Progenitor cell of endocrine pancreas (in vitro differentiated cells): ENCODE measurements around the gene TMEM135. TPM values are rescaled to one million over a fixed set of nuclear protein-coding genes. Genes with fewer than 3 reads are reported as not detected.

Experiments used
- DNase-seq: peaks from one replicate; pipeline ENCODE4 v3.0.0; 2021; ENCODE audit warnings: low spot score; ENCODE audit not compliant: unreplicated experiment
- H3K27ac Mint-ChIP-seq: 2 replicates; pipeline ENCODE4 v1.8.0; 2021; ENCODE audit warnings: mild to moderate bottlenecking, moderate library complexity, mixed read lengths
- H3K27me3 Mint-ChIP-seq: 2 replicates; pipeline ENCODE4 v1.8.0; 2021; ENCODE audit warnings: mixed read lengths
- H3K36me3 Mint-ChIP-seq: 2 replicates; pipeline ENCODE4 v1.8.0; 2022; ENCODE audit warnings: mixed read lengths; ENCODE audit not compliant: insufficient read depth
- H3K4me1 Mint-ChIP-seq: 2 replicates; pipeline ENCODE4 v1.8.0; 2021; ENCODE audit warnings: low read depth, mixed read lengths
- H3K4me3 Mint-ChIP-seq: 2 replicates; pipeline ENCODE4 v1.8.0; 2021; ENCODE audit warnings: low read depth, mild to moderate bottlenecking, moderate library complexity, mixed read lengths
- H3K9me3 Mint-ChIP-seq: 2 replicates; pipeline ENCODE4 v1.8.0; 2021; ENCODE audit warnings: low read depth, mixed read lengths
- CTCF ChIP-seq: fragments of 200-600 bp; sonication (generic); IDR thresholded peaks from one replicate; pipeline ENCODE4 v1.5.0; 2021; ENCODE audit warnings: antibody characterized with exemption, mild to moderate bottlenecking; ENCODE audit not compliant: unreplicated experiment
- total RNA-seq: library from RNA; stranded (reverse); gene quantifications from 2 replicates; pipeline ENCODE4 v1.2.1, GENCODE V29; 2021

TMEM135 gene
- total RNA-seq, 1 donor from 2014 or later = 33.0 TPM

GRCh38 chr11:87203907-87204602 lies 166.3 kb downstream of the TMEM135 start:
- H3K27ac Mint-ChIP-seq = no peak overlapping the region

GRCh38 chr11:87212891-87213290 lies 175.2 kb downstream of the TMEM135 start:
- no peak for TF ChIP-seq CTCF
- Mint-ChIP-seq H3K27me3 (no peaks in the 10 kb centered on the region), H3K9me3 (peaks cover 4% of the 10 kb centered on the region), H3K4me1 (no peaks in the 10 kb centered on the region), H3K27ac (no peak overlapping the region), H3K4me3 (no peak overlapping the region), H3K36me3 (no peaks in the 10 kb centered on the region)
- no peak for DNase-seq

More at GRCh38 chr11:87203907-87204602, 166.3 kb downstream of the TMEM135 start:
- no peak overlapping the region for H3K4me3 Mint-ChIP-seq
- H3K9me3 Mint-ChIP-seq = peaks cover 6% of the 10 kb centered on the region
- TF ChIP-seq CTCF = no peak
- H3K4me1 Mint-ChIP-seq = peaks cover 3% of the 10 kb centered on the region
- peaks cover 1% of the 10 kb centered on the region for H3K36me3 Mint-ChIP-seq
- no peak for DNase-seq
- H3K27me3 Mint-ChIP-seq = no peaks in the 10 kb centered on the region

DNA sequence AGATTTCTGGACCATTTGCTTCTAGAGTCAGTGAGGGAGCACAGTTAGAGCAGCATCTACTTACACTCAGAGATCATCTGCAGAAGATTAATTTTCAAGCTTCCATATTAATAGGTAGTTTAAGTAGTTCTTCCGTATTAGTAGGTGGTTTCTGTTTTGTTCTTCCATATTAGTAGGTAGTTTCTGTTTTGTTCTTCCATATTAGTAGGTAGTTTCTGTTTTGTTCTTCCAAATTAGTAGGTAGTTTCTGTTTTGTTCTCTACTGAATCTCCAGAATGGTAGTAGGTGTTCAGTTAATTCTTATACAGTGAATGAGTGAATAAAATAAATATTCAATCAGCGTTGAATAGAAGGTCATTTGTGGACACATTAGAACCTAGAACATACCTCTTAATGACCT lies 175.7 kb downstream of the TMEM135 start:
- Mint-ChIP-seq H3K27ac (no peak overlapping the region), H3K9me3 (peaks cover 4% of the 10 kb centered on the region), H3K27me3 (no peaks in the 10 kb centered on the region), H3K4me3 (no peak overlapping the region), H3K4me1 (no peaks in the 10 kb centered on the region), H3K36me3 (no peaks in the 10 kb centered on the region)
- no peak for TF ChIP-seq CTCF
- no peak for DNase-seq

DNA sequence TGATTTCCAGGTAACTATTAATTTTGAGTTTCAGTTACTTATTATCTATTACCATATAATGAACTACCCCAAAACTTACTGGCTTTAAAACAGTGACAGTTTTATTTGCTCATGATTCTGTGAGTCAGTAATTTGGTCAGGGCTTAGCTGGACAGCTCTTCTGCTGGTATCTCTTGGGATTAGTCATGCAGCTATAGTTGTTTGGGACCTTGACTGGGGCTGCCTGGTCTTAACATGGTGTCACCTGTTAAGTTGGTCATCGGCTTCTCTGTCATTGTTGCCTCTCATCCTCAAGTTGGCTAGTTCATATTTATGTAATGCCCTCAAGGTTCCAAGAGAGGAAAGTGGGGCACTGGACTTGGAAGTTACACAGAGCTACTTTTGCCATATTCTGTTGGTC lies 177.5 kb downstream of the TMEM135 start:
- TF ChIP-seq CTCF = no peak
- no peaks in the 10 kb centered on the region for H3K36me3 Mint-ChIP-seq
- H3K27ac Mint-ChIP-seq = no peak overlapping the region
- no peak overlapping the region for H3K4me3 Mint-ChIP-seq
- H3K9me3 Mint-ChIP-seq = no peaks in the 10 kb centered on the region
- no peaks in the 10 kb centered on the region for H3K4me1 Mint-ChIP-seq
- no peak for DNase-seq
- H3K27me3 Mint-ChIP-seq = no peaks in the 10 kb centered on the region

- H3K9me3 Mint-ChIP-seq = no peaks in the 10 kb centered on the region
- H3K4me3 Mint-ChIP-seq = no peak overlapping the region
- no peak overlapping the region for H3K27ac Mint-ChIP-seq
- H3K27me3 Mint-ChIP-seq = no peaks in the 10 kb centered on the region
- H3K4me1 Mint-ChIP-seq = no peaks in the 10 kb centered on the region
- no peaks in the 10 kb centered on the region for H3K36me3 Mint-ChIP-seq
- no peak for TF ChIP-seq CTCF
- DNase-seq = no peak
Observed at GRCh38 chr11:87219266-87219665, 181.5 kb downstream of the TMEM135 start.
